BJ (cell line): Measurements from ENCODE around the gene CCNG2. TPM values are rescaled to one million over a fixed set of nuclear protein-coding genes. Genes with fewer than 3 reads are reported as not detected.

Experiments used
- CTCF ChIA-PET: fragments of 350-600 bp; formaldehyde crosslinking; extraction: SDS; loops from one replicate; lab custom pipeline; 2021; ENCODE audit warnings: antibody characterized with exemption, inconsistent platforms; lab: Yijun Ruan, JAX
- POLR2A ChIA-PET: fragments of 300-600 bp; sonication (Branson Sonifier 250); formaldehyde crosslinking; extraction: SDS; loops from one replicate; lab custom pipeline; 2021; ENCODE audit warnings: antibody characterized with exemption; lab: Charles Lee
- DNase-seq: peaks from one replicate; pipeline ENCODE4 v3.0.0-alpha.2; 2011; ENCODE audit warnings: low read depth
- H3K27me3 ChIP-seq: 2 replicates; pipeline ENCODE4 v1.6.0; 2011; ENCODE audit warnings: low read length; ENCODE audit not compliant: control insufficient read depth, insufficient read depth
- H3K36me3 ChIP-seq: 2 replicates; pipeline ENCODE4 v1.5.1; 2011; ENCODE audit warnings: low read length; ENCODE audit not compliant: control insufficient read depth, insufficient read depth
- H3K4me3 ChIP-seq: 2 replicates; pipeline ENCODE4 v1.5.1; 2011; ENCODE audit warnings: low read depth, mild to moderate bottlenecking, control low read depth, low read length
- CTCF ChIP-seq: IDR thresholded peaks from 2 replicates; pipeline ENCODE4 v1.5.1; 2011; ENCODE audit warnings: low read depth, mild to moderate bottlenecking, control low read depth, inconsistent platforms, low read length, moderate library complexity; ENCODE audit not compliant: insufficient read depth
- polyA plus RNA-seq: library from polyadenylated mRNA; depleted of rRNA; stranded (reverse); fragments of >200 nt; gene quantifications from 2 replicates; pipeline ENCODE4 v1.2.3, GENCODE V29; 2011

CCNG2 gene
- polyA plus RNA-seq, 1 experiment: 9.0 TPM

- TF ChIP-seq CTCF: no peak
- ChIA-PET POLR2A (no interaction called here), CTCF (interaction anchor here (1.0 to 1.8 kb wide), 4 partner anchors 9 to 52 kb away, joined by 3 to 7 read pairs (median 4); no protein-coding TSS in a partner anchor)
- Histone ChIP-seq H3K4me3 (no peak overlapping the region), H3K36me3 (no peaks in the 10 kb centered on the region), H3K27me3 (no peaks in the 10 kb centered on the region)
- no peak for DNase-seq
Measured at GRCh38 chr4:77147079-77147782, 9.8 kb upstream of the CCNG2 start.

GRCh38 chr4:77148078-77148477 lies 8.9 kb upstream of the CCNG2 start:
- CTCF ChIA-PET: interaction anchor here (0.7 to 1.8 kb wide), 3 partner anchors 10 to 53 kb away, joined by 3 to 7 read pairs (median 5); no protein-coding TSS in a partner anchor
- POLR2A ChIA-PET: no interaction called here
- Histone ChIP-seq H3K27me3 (no peaks in the 10 kb centered on the region; the same call in 1 of the 2 replicates), H3K36me3 (no peaks in the 10 kb centered on the region), H3K4me3 (no peak overlapping the region)
- no peak for TF ChIP-seq CTCF
- no peak for DNase-seq

GRCh38 chr4:77149789-77150188 lies 7.2 kb upstream of the CCNG2 start:
- DNase-seq: no peak
- peaks cover 4% of the 10 kb centered on the region for H3K27me3 ChIP-seq
- TF ChIP-seq CTCF: no peak
- H3K4me3 ChIP-seq: no peak overlapping the region
- H3K36me3 ChIP-seq: no peaks in the 10 kb centered on the region
- POLR2A ChIA-PET: no interaction called here
- CTCF ChIA-PET: interaction anchor here (0.6 to 2.1 kb wide), 2 partner anchors 47 to 54 kb away, joined by 3 to 7 read pairs; no protein-coding TSS in a partner anchor

DNA sequence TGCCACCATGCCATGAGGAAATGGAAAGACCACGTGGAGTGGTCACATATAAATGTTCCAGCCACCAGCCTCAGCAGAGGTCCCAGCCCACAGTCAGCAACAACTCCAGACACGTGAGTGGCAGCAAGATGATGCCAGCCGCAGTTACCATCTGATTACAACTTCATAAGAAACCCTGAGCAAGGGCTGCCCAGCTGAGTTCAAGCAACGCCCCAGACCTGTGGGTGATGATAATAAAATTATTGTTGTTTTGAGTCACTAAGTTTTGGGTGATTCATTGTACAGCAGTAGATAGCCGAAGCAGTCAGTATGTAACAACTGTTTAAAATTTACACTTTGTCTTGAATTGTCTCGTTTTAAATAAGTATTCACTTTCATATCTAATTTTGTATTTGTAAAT lies 5.8 kb upstream of the CCNG2 start:
- H3K27me3 ChIP-seq: peaks cover 4% of the 10 kb centered on the region
- H3K36me3 ChIP-seq: no peaks in the 10 kb centered on the region
- CTCF ChIA-PET: interaction anchor here (1.0 to 2.1 kb wide), 2 partner anchors 52 to 56 kb away, joined by 4 to 7 read pairs; no protein-coding TSS in a partner anchor
- POLR2A ChIA-PET: no interaction called here
- no peak for DNase-seq
- no peak for TF ChIP-seq CTCF
- H3K4me3 ChIP-seq: no peak overlapping the region

DNA sequence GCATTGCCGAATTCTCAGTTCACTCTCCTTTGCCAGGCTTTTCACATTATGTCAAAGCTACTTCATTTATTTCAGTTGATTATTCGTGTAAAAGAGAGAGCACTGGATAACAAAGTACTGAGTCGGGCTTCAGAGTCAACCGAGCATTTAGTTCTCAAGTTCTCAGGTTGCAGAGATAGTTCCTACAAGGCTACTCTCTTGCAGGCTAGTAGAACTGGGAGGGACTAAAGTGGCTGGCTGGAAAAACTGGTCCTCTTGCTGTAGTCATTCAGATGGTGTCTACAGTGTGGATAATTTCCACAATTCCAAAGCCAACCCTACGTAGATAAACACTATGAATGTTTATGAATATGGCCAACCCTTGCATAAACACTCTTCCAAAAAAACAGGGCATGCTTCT lies 4.6 kb upstream of the CCNG2 start:
- Histone ChIP-seq H3K27me3 (peaks cover 4% of the 10 kb centered on the region), H3K4me3 (no peak overlapping the region), H3K36me3 (no peaks in the 10 kb centered on the region)
- TF ChIP-seq CTCF: no peak
- ChIA-PET POLR2A (no interaction called here), CTCF (interaction anchor here (1.2 to 1.9 kb wide), 2 partner anchors 51 to 57 kb away, joined by 4 to 5 read pairs; no protein-coding TSS in a partner anchor)
- no peak for DNase-seq
